CD4-positive, alpha-beta T cell treated with Interleukin-2 at 100 ng/mL for 4 hours (primary cell): ENCODE data around the gene KIAA0408.

Experiments
- DNase-seq: peaks from one replicate; pipeline ENCODE4 v3.0.0-alpha.2; 2020; ENCODE audit warnings: low spot score

KIAA0408 gene

DNA sequence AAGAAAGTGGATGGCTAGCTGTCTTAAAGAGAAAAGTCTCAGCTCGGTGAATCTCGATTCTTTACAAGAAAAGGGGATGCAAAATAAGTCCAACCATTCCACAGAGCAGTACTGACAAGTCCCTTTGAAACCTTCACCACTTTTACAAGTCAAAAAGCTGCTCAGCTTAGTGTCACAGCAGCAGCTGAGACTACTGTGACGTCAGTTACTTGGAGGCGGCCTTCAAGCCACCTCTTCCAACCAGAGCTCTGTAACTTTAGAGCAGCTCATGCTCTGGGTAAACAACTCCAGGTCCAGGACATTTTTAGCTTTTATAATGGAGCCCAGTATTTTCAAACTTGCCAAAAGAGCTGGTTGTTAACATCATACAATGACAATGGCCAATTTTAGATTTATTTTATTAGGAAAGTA, at the start of gene KIAA0408:
Gene KIAA0408, minus strand, starts transcription at position 159 of the 411 bp plus-strand sequence. CDS start 5,408 bp downstream, outside the sequence.
- DNase-seq = no peak

DNA sequence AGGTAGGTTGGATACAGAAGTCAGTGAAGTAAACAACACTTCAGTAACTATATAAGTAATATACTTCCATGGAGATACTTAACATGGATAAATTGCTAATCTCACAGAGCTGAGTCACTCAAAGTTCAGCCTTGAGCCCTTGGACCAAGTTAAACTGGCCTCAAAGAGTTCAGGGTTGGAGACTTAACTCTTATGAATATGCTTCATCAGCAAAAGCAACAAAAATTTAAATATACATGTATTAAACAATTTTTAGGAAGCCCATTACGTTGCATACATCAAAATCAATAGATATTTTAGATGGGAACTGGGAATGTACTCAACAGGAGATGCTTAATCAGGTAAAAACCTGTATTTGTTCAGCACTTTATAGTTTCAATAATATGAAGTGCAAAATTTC, 47.7 kb upstream of the KIAA0408 start:
- DNase-seq = no peak

DNA sequence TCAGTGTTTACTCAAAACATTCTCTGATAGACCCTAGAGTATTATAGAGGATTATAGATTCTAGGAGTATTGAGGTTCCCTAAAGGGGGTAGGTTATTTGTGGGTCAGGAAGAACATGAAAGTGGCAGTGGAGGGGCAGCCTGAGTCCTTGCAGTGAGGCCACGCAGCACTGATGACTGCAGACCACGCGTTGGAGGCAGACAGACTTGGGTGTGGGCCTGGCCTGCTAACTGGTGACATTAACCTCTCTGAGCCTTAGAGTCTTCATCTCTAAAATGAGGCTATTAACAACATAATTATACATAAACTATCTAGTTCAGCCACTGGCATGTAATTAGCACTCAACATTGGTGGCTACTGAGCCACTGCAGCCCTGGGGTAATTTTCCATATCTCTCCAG, 43.8 kb upstream of the KIAA0408 start:
- DNase-seq = no peak

DNA sequence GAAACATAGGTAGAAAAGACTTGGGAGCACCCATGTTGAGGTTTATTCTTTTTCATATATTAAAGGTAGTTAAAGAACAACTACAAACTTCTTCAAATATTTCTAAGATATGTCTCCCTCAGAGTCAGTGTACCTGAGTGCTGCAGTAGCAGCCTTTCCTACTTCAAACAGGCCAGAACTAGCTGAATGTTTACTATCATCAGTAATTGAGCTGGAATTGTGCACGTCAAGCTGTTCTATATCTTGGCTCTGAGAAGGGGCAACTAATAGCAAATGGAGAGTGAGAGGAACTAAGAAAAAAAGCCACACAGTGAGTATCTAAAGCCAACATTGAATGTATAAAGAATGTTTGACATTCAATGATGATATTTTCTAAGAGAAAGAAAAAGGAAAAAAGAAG, 38.2 kb upstream of the KIAA0408 start:
- no peak for DNase-seq

DNA sequence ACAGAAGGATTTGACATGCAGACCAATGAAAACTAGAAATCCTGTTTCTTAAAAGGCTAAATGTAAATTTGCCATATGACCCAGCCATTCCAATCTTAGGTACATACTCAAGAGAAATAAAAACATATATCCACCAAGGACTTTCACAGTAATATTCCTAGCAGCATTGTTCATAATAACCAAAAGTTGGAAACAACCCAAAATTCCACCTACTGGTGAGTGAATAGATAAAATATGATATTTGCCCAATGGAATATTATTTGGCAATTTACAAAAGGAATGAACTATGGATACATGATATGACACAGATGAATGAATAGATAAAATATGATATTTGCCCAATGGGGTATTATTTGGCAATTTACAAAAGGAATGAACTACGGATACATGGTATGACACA, 37.3 kb upstream of the KIAA0408 start:
- DNase-seq = no peak

DNA sequence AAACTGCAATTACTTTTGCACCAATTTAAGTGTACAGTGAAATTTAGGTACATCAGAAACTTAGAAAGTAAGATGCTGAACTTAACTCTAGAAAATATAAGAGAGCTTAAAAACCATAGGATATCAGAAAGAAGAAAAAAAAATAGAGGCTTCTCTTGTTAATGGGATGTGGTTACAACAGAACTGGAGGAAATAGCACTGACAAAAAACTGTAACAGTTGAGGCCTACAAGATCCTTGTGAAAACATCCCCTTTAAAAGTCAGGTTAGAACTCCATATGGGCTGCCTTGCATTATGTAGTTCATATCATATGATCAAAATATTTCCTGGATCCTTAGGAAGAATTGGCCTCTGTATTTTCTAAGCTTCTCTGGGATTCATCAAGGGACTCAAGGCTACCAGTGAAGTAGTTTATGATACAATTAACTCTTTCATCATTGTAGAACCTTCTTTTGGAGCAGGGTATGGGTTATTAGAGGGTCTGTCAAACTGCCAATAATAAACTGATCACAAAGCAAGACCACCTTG, 35.1 kb upstream of the KIAA0408 start:
- no peak for DNase-seq

DNA sequence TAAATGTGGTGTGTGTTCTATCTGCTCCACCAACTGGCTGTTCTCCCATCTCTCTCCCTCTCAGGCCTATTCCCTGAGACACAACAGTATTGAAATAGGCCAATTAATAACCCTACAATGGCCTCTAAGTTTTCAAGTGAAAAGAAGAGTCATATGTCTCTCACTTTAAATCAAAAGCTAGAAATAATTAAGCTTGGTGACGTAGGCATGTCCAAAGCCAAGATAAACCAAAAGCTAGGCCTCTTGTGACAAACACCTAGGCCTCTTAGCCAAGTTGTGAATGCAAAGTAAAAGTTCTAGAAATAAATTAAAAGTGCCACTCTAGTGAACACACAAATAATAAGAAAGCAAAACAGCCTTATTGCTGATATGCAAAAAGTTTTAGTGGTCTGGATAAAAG, 30.1 kb upstream of the KIAA0408 start:
- no peak for DNase-seq

DNA sequence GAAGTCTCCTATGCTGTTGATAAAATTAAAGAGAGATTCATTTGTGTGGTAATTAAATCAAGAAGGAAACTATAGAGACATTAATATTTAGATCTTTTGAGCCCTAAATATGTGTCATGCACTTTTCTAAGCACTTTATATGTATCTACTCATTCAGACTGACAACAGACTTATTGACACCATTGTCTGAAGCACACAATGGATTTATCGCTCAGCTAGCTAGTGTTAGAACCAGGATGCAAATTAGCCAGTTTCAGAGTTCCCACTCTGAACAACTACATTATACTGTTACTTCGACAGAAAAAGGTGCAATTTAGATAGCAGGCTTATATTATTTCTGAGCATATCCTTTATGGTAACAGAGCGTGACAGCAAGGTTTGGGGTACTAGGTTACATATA, 27.7 kb upstream of the KIAA0408 start:
- no peak for DNase-seq

DNA sequence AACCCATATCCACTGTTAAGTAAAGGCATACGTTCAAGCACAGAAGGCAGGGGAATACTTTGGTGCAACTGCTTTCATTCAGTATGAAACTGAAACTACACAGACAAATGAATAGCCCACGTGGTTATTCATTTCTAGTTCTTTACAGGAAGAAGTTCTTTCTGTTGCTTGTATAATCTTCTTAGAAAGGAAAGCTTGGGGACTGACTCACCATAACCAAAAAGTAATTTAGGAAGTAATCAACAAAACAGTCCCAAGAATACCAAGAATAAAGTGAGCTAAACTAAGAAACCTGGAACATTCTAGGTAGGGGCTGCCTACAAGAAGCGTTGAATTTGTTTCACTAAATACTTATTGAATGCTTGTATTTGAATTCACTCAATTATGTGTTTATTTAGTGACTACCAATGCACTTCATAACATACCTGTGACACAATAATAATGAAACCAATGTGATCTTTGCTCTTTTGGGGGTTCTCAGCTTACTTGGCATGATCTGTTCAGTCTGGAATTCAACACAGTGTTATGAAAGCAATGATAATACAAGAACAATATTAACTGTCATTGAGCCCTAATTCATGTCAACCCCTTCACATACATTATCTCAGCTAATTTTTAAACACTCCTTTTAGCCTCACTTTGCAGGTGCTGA, 25.1 kb upstream of the KIAA0408 start:
- peak; percentile 66 for DNase-seq

DNA sequence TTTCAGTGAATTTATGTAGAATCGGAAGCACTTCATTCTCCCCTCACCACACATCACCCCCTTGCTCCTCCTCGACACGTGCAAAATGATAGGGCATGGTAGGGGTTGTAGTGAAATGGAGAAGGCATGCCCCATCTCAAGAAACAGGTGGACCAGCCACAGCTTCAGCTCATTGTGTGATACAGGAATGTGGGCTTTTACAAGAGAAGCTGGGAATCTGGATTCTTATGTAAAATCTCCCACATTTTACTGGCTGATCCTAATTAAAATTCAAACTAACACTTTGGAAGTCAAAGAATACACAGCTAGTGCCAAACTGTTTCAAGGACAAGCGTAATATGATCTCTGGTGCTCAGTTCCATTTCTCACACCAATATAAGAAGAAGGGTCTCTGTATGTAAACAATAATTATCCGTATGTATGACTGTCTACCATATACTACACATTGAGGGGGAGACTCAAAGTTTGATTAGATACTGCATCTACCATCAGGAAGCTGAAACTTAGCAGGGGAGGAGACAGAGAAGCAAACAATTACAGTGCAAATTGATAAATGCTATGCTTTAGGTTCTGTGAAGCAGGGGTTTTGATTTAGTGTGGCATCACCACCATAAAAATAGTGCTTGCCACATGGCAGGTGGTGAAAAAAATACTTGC, 24.3 kb upstream of the KIAA0408 start:
- no peak for DNase-seq

DNA sequence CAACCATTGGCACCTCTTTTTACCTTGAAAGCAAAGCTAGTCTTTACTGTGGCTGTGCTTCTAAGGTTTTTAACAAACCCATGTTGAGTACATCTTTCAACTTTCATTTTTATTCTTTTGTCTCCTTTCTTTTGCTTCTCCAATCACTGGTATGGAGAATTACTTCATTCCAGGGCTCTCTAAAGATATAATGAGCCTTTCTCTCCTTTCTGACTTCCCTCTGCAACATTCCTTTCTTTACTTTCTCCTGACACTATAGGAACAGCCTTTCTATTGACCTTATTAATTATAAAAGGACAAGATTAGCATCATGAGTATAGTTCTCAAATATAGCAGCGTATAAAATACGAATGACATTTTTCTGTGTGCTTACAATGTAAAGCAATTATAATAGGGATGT, 23.1 kb upstream of the KIAA0408 start:
- DNase-seq = no peak

DNA sequence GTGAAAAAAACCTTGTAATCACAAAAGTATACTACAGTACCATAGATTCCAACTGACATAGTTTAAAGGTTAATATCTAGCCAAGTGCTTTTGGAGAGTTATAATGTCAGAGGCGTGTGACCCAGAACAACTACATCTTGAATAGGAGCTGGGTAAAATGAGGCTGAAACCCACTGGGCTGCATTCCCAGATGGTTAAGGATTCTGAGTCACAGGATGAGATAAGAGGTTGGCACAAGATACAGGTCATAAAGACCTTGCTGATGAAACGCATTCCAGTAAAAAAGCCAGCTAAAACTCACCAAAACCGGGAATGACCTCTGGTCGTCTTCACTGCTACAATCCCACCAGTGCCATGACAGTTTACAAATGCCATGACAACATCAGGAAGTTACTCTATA, 22.4 kb upstream of the KIAA0408 start:
- DNase-seq = no peak

DNA sequence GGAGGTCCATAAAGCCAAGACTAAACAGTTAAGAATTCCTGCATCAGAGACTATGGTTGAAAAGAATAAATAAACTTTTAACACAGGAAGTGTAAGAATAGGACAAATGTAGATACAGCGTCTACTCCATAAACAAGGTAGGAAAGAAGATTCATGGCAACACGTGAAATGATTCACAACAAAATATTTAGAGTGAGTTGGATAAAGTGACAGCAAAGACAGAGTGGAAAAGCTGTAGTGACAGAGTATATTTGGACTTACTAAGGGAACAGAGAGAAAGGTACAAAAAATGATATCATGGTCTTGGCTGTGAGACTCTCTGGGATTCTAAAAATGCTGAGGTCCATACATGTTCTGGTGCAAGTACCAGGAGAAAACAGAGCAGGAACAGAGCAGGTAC, 21.9 kb upstream of the KIAA0408 start:
- no peak for DNase-seq

DNA sequence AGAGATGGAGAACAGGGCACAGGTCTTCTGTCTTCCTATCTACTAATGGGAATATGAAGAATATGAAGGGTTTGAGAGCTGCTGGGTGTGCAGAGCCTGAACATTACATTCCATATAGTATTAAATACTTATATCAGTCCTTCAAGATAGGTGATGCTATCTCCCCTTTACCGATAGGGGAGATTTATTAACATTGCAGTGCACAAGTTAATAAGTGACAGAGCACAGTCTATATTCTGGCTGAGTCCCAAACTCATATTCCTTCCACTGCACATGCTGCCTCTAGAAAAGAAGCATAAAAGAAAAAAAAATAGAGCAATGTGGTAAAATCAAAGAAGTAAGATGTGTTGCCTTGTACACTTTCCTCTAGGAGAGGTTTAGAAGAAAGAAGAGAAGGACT, 18.5 kb upstream of the KIAA0408 start:
- no peak for DNase-seq

DNA sequence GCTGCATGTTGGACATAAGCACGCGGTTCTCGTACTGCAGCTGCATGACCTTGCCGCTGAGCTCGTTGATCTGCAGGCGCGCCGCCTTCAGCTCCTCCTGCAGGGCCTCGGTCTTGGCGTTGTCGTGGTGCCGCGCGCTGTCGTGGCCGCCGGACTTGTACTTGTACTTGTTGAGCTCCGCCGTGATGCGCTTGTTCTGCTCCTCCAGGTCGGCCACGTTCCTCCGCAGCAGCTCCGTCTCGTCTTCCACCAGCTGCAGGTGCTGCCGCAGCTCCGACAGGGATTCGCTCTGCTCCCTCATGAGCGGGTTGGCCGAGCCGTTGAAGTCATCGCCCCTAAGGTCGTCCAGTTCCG, 16.6 kb upstream of the KIAA0408 start:
- DNase-seq = no peak

DNA sequence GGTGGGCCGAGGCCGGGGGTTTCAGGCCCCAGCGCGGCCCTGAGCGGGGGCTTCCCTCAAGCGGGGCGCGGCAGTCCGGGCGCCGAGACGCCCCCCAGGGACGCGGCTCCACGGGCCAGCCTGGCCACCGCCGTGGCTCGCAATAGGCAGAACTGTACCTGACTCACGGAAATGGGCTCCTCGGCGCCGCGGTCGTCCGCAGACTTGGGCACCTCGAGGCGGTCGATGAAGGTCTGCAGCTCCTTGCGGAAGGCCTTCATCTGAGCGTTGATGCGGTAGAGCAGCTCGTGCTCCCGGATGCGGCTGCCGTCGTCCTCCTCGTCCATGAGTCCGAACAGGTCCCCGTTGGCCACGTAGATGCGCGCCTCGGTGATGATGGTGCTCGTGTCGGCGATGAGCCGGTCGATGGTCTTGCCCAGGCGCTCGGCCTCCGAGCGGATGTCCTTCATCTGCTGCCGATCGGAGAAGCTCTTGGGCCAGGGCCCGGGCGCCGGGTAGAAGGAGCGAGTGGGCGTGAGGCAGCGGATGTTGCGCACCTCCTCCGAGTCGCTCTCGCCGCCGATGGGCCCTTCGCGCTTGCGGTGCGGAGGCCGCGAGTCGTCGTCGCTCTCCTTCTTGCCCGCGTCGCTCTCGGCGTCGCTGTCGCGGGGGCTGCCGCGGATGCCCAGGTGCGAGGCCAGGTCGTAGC, 16.1 kb upstream of the KIAA0408 start:
- DNase-seq = no peak

DNA sequence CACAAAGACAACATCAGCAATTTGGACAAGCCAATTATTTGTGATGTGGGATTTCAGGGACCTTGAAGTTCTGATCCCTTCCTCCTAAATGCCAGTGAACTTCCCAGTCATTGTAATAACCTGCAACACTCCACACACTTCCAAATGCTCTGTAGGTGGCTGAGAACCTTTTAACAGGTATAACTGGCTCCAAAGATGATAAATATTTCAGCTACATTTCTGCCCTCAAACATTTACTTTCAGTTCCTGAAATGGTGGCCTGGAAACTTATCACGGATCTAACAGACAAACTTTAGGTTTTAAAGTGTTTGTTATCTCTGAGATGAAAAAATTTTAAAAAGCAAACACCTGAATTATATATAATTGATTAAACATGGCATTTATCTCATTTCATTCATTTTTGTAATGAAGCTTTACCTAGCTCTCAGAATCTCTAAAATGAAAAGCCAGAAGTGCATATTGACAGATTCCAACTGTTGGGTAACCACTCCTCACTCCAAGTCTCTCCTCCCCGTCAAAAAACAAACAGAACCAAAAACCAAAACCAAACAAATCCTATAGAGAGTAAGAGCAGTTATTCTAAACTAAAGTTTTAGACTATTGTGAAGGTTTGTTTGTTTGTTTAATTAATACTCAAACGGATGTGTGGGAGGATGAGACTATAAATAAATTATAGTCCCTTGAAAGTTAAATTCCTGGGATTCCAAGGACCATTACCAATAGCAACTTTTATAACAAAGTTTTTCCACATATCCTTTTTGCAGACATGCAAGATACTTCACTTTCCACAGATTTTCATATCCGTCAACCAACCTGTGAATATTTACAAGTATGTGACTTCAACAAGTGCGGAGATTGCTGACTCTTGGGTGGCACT, 12.4 kb upstream of the KIAA0408 start:
- DNase-seq = no peak

DNA sequence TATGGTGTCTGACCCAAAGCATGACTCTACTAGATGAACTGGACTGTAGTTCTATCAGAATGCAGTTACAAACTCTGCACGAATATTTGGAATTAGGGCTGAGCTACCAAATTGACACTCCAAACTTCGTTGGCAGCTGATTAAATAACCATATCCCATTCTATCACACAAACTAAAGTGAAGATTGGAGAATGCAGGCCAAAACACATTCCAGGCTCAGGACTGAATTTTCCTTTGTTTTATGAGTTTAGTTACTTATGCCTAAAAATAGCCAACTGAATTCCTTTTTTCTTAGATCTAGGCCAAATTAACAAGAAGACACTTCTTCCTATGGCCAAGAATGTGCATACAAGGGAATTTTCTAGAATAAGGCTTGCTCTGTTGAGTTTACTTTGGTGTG, 9.7 kb upstream of the KIAA0408 start:
- DNase-seq = no peak

DNA sequence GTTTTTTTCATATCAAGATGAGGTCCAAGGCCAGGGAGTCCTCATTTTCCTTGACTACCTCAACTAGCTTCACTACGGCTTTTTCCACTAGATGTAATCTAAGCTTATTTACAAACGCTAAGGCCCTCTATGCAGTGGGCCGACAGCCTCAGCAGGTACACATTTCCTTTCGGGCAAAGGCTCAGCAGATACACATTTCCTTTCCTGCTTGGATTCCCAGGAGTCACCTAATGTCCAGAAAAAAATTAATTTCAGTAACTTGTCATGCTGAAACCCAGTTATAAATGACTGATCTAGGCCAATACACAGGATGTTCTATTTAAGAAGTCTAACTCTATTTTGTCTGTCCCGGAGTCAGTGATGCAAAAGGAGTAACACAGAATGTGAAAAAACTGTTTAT, 7.2 kb upstream of the KIAA0408 start:
- DNase-seq = no peak

DNA sequence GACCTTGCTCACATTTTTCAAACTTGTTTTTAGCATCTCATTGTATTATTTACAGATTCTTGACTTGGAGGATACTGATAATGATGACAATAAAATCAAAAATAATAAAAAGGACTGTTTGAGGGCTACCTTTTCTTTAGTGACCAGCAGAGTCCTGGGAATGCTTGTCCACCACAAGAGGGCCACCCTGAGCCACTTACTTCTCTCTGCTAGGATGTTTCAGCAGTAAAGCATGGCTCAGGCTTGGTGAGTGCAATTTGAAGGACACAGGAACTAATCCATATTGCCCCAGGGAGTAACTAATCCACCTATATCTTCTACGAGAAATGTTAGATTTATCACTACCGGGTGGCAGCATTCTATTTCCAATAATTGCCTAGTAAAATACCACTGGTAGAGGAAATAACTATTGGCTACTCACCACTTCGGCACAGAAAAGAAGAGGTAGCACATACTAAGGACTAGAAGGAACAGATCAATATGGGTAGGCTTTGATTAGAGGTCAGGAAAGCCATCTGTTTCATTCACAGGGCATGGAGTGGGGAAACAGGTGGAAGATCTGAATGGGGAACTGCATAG, 5.8 kb upstream of the KIAA0408 start:
- DNase-seq = peak; percentile 63

DNA sequence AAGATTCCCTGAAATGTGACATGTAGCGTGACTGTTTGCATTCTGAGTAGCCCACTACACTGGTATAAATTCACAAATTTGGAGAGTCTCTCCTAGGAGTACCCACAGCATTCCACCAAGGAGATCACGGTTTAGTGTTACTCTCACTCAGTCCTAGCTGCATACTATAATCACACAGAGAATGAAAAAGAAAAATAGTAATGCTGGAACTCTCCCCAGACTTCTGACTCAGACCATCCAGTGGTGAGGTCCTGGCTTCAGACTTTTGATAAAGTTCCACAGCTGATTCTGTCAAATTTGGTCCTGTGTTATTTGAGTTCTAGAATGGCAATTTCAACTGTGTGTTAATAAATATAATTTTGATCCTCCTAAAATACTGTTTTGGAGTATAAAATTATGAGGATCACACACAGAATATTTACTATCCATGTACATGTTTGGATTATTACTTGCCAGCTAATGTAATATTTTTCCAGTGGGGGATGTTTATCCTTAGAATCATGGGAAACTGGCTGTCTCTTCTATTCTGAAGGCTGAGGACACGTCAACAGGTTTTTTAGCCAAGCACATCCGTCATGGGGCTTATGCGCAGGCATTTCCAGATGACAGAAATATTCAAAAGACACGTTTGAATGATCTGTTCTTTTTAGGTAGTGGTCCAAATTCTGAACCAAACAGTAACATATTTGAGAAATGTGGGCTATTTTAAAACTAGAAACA, 5.1 kb upstream of the KIAA0408 start:
- DNase-seq = no peak
